Measurements from ENCODE around the gene ZDHHC20. TPM values are rescaled to one million over a fixed set of nuclear protein-coding genes. Genes with fewer than 3 reads are reported as not detected.

ZDHHC20 gene
- total RNA-seq, 1 donor from 2014 or later: 72.5 TPM

DNA sequence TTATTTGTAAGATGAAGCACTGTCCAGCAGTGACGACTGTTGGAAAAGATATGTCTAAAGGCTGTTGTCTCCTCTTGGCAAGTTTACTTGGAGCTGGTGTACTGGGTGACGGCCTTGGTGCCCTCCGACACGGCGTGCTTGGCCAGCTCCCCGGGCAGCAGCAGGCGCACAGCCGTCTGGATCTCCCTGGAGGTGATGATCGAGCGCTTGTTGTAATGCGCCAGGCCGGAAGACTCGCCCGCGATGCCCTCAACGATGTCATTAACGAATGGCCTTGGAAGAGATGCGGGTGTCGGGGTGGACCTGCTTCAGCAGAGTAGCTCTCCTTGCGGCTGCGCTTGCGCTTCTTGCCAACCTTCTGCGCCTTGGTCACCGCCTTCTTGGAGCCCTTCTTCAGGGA is 24.6 kb upstream of the ZDHHC20 start:
- Mint-ChIP-seq H3K4me3 (ENCODE audit: unreplicated experiment) (no peak overlapping the region), H3K27me3 (ENCODE audit: unreplicated experiment) (peaks cover 9% of the 10 kb centered on the region), H3K36me3 (ENCODE audit: low read depth, unreplicated experiment) (peaks cover 13% of the 10 kb centered on the region), H3K4me1 (ENCODE audit: unreplicated experiment) (no peaks in the 10 kb centered on the region), H3K9me3 (ENCODE audit: unreplicated experiment) (peaks cover 7% of the 10 kb centered on the region), H3K27ac (ENCODE audit: unreplicated experiment) (no peak overlapping the region)
- TF ChIP-seq CTCF (IDR thresholded peaks at IDR 0.05; ENCODE audit: unreplicated experiment): no peak
- no peak for DNase-seq (ENCODE audit: low spot score)

DNA sequence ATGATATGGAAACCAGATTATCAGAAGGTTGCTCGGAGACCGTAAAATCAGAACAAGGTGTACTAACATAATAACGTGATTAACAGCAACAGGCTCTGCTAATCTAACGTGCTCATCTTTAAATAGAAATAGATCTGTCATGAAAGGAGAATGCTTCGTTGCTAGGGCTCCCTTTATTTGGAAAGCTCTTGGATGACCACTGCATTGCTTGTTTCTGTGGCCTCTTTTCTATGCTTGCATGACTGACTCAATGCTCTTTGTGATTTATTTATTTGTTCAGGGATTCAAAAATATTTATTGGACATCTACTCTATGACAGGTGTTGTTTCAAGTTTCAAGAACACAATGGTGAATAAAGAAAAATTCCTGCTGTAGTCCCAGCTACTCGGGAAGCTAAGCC is 22.3 kb upstream of the ZDHHC20 start:
- DNase-seq (ENCODE audit: low spot score): no peak
- peaks cover 10% of the 10 kb centered on the region for H3K27me3 Mint-ChIP-seq (ENCODE audit: unreplicated experiment)
- no peaks in the 10 kb centered on the region for H3K9me3 Mint-ChIP-seq (ENCODE audit: unreplicated experiment)
- no peak overlapping the region for H3K4me3 Mint-ChIP-seq (ENCODE audit: unreplicated experiment)
- peaks cover 6% of the 10 kb centered on the region for H3K4me1 Mint-ChIP-seq (ENCODE audit: unreplicated experiment)
- no peak overlapping the region for H3K27ac Mint-ChIP-seq (ENCODE audit: unreplicated experiment)
- TF ChIP-seq CTCF (IDR thresholded peaks at IDR 0.05; ENCODE audit: unreplicated experiment): no peak
- no peaks in the 10 kb centered on the region for H3K36me3 Mint-ChIP-seq (ENCODE audit: low read depth, unreplicated experiment)

DNA sequence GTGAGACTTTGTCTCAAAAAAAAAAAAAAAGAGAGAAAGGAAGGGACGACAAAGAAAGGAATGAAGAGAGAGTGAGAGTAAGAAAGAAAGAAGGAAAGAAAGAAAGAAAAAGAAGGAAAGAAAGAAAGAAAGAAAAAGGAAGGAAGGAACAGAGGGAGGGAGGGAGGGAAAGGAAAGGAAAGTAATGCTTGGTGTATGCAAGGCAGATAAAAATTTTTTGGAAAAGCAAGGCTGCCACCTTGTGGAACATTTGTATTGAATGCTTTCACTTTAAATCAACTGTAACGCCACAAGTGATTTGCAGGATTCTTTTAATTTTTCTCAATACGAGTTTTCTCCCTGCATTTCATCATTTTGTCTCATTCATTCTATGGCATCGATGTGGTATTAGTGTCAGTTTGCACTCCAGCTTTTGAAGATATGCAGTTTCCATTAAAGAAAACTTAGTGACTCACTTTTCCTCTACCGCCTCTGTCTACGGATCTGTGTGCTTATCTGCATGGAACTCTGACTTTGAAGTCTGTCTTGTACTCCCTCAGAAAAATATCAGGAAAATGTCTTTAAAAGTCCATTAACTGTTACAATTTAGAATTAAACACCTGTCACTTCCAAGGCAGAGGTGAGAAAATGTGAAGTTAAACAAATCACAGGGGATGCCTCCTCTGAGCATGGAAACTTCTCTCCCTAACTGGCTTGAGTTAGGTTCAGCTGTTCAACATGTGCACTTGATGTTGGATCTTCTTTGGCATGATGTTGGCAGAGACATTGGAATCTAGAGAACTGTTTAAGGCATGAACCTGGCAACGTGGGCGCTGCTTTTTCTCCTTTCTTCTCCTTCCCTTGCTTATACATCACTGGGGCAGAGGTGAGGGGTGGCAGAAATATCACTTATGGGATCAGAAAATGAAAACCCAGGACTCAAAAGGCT is 20.0 kb upstream of the ZDHHC20 start:
- Mint-ChIP-seq H3K27ac (ENCODE audit: unreplicated experiment) (no peak overlapping the region), H3K36me3 (ENCODE audit: low read depth, unreplicated experiment) (no peaks in the 10 kb centered on the region), H3K4me1 (ENCODE audit: unreplicated experiment) (peaks cover 6% of the 10 kb centered on the region), H3K4me3 (ENCODE audit: unreplicated experiment) (no peak overlapping the region), H3K27me3 (ENCODE audit: unreplicated experiment) (peaks cover 5% of the 10 kb centered on the region), H3K9me3 (ENCODE audit: unreplicated experiment) (no peaks in the 10 kb centered on the region)
- DNase-seq (ENCODE audit: low spot score): peak; percentile 61
- TF ChIP-seq CTCF (IDR thresholded peaks at IDR 0.05; ENCODE audit: unreplicated experiment): peak; percentile 61

DNA sequence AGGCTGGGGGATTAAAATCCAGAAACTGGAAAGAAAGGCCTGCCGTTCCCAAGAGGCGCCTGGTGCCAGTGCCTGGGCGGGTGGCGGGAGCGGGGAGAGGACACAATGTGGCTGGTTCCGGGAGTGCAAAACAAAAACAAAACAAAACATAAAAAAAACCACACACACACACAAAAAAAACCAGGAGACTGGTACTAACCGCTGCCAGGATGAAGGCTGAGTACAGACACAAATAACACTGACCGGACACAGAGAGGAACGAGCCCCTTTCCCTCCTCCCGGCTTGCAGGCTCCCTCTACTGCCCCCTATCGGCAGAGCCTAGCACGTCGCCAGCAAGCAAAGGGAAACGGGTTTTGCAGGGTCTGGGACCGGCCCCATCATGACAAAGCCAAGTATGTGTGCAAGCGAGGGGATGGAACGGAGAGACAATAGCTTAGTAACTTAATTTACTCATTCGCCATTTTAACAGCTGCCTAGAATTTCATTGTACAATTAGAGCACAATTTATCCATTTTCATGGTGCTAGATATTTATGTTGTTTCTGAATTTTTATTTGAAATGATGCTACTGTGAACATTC is 17.9 kb upstream of the ZDHHC20 start:
- Mint-ChIP-seq H3K4me3 (ENCODE audit: unreplicated experiment) (peak overlapping the region; percentile 85), H3K4me1 (ENCODE audit: unreplicated experiment) (peaks cover 6% of the 10 kb centered on the region), H3K27ac (ENCODE audit: unreplicated experiment) (peak overlapping the region; percentile 93), H3K27me3 (ENCODE audit: unreplicated experiment) (peaks cover 5% of the 10 kb centered on the region), H3K9me3 (ENCODE audit: unreplicated experiment) (no peaks in the 10 kb centered on the region), H3K36me3 (ENCODE audit: low read depth, unreplicated experiment) (no peaks in the 10 kb centered on the region)
- TF ChIP-seq CTCF (IDR thresholded peaks at IDR 0.05; ENCODE audit: unreplicated experiment): peak; percentile 95
- DNase-seq (ENCODE audit: low spot score): peak; percentile 93

DNA sequence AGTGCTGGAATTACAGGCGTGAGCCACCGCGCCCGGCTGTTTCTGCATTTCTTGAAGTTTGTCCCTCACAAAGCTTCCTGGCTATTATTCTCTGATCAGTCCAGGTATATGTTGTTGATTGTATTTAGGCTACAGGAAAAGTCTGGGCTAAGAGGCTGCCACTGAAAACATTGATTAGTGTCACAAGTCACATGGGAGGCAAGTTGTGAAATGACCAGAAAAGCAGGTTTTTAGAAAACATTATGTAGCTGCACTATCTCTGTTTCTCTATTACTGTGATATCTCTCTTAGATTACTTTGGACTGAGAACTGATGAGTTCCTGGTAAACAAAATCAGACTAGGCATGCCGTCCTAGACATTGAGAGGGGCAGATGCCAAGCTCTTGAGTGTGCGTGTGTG is 16.0 kb upstream of the ZDHHC20 start:
- peaks cover 2% of the 10 kb centered on the region for H3K27me3 Mint-ChIP-seq (ENCODE audit: unreplicated experiment)
- TF ChIP-seq CTCF (IDR thresholded peaks at IDR 0.05; ENCODE audit: unreplicated experiment): no peak
- H3K27ac Mint-ChIP-seq (ENCODE audit: unreplicated experiment): no peak overlapping the region
- no peak for DNase-seq (ENCODE audit: low spot score)
- H3K4me3 Mint-ChIP-seq (ENCODE audit: unreplicated experiment): no peak overlapping the region
- no peaks in the 10 kb centered on the region for H3K36me3 Mint-ChIP-seq (ENCODE audit: low read depth, unreplicated experiment)
- peaks cover 6% of the 10 kb centered on the region for H3K4me1 Mint-ChIP-seq (ENCODE audit: unreplicated experiment)
- H3K9me3 Mint-ChIP-seq (ENCODE audit: unreplicated experiment): no peaks in the 10 kb centered on the region

Measured in endothelial cell (in vitro differentiated cells).